Esophagus mucosa (tissue), 1 donor: ENCODE data around the gene HOXD9. TPM values are rescaled to one million over a fixed set of nuclear protein-coding genes. Genes with fewer than 3 reads are reported as not detected.

Experiments
- ATAC-seq: fragments of 200-7000 bp; cut with Tn5 transposase; one replicate; pipeline ENCODE4 v1.9.1; 2020
- total RNA-seq: library from RNA; stranded (reverse); gene quantifications from one replicate; pipeline ENCODE4 v1.2.4, GENCODE V29; 2023
- donor health status: DM: yes; HTN: yes; CAD: no.

Gene HOXD9
- total RNA-seq, 1 donor from 2014 or later, result 1.1 TPM

- ATAC-seq, result no peak
Measured at GRCh38 chr2:176155356-176156044, 33.0 kb downstream of the HOXD9 start.

- no peak for ATAC-seq
Measured at GRCh38 chr2:176156301-176156806, 33.8 kb downstream of the HOXD9 start.

GRCh38 chr2:176156807-176157498 lies 34.4 kb downstream of the HOXD9 start, which contains the start of gene HOXD3:
HOXD3 (plus strand) TSS chr2:176157307; CDS start chr2:176169115, 11,808 bp downstream.
- no peak for ATAC-seq

- ATAC-seq, result no peak
Measured at GRCh38 chr2:176157499-176158185, 35.1 kb downstream of the HOXD9 start.

- no peak for ATAC-seq
Measured at GRCh38 chr2:176158186-176158591, 35.7 kb downstream of the HOXD9 start.

GRCh38 chr2:176158855-176159662 lies 36.5 kb downstream of the HOXD9 start:
- no peak for ATAC-seq

- no peak for ATAC-seq
Measured at GRCh38 chr2:176159663-176160250, 37.2 kb downstream of the HOXD9 start.

- no peak for ATAC-seq
Measured at GRCh38 chr2:176160251-176160985, 37.9 kb downstream of the HOXD9 start.

- ATAC-seq, result no peak
Measured at GRCh38 chr2:176160986-176161824, 38.7 kb downstream of the HOXD9 start.

- no peak for ATAC-seq
Measured at GRCh38 chr2:176161825-176162626, 39.5 kb downstream of the HOXD9 start.

- no peak for ATAC-seq
Measured at GRCh38 chr2:176162911-176163671, 40.6 kb downstream of the HOXD9 start.

GRCh38 chr2:176163672-176164056 lies 41.1 kb downstream of the HOXD9 start:
- ATAC-seq, result no peak

GRCh38 chr2:176164201-176164600 lies 41.7 kb downstream of the HOXD9 start:
- no peak for ATAC-seq

- ATAC-seq, result no peak
Measured at GRCh38 chr2:176164611-176165369, 42.3 kb downstream of the HOXD9 start.

- ATAC-seq, result peak; percentile 18
Measured at GRCh38 chr2:176165370-176166050, 43.0 kb downstream of the HOXD9 start.

GRCh38 chr2:176166272-176166671 lies 43.8 kb downstream of the HOXD9 start:
- no peak for ATAC-seq

GRCh38 chr2:176167398-176167797 lies 44.9 kb downstream of the HOXD9 start:
- no peak for ATAC-seq
